AG09309 (cell line): Measurements from ENCODE around the gene NEMP2.

ENCODE experiments used
- DNase-seq: peaks from one replicate; pipeline ENCODE4 v3.0.0-alpha.2; 2010; ENCODE audit warnings: low read depth
- H3K4me3 ChIP-seq: 2 replicates; pipeline ENCODE4 v1.5.1; 2011; ENCODE audit warnings: mild to moderate bottlenecking, low read depth, low read length, moderate library complexity; ENCODE audit not compliant: control insufficient read depth
- CTCF ChIP-seq: IDR thresholded peaks from 2 replicates; pipeline ENCODE4 v1.5.1; 2011; ENCODE audit warnings: mild to moderate bottlenecking, low read depth, low read length, inconsistent platforms; ENCODE audit not compliant: insufficient read depth, control insufficient read depth; ENCODE audit errors: missing control alignments

Gene NEMP2

GRCh38 chr2:190507135-190507534 lies 27.4 kb downstream of the NEMP2 start:
- no peak overlapping the region for H3K4me3 ChIP-seq
- TF ChIP-seq CTCF = no peak
- no peak for DNase-seq

- no peak overlapping the region for H3K4me3 ChIP-seq
- DNase-seq = no peak
- TF ChIP-seq CTCF = no peak
Measured at GRCh38 chr2:190506666-190507065, 27.9 kb downstream of the NEMP2 start.

- no peak for TF ChIP-seq CTCF
- no peak overlapping the region for H3K4me3 ChIP-seq
- DNase-seq = no peak
Measured at GRCh38 chr2:190505696-190506095, 28.8 kb downstream of the NEMP2 start.

- TF ChIP-seq CTCF = no peak
- no peak for DNase-seq
Measured at GRCh38 chr2:190504912-190505311, 29.6 kb downstream of the NEMP2 start.

GRCh38 chr2:190503088-190503487 lies 31.4 kb downstream of the NEMP2 start:
- no peak for TF ChIP-seq CTCF
- DNase-seq = no peak
- no peak overlapping the region for H3K4me3 ChIP-seq

More at GRCh38 chr2:190504912-190505311, 29.6 kb downstream of the NEMP2 start:
- H3K4me3 ChIP-seq = no peak overlapping the region

GRCh38 chr2:190501702-190502407 lies 32.7 kb downstream of the NEMP2 start:
- no peak overlapping the region for H3K4me3 ChIP-seq
- TF ChIP-seq CTCF = no peak
- DNase-seq = no peak

GRCh38 chr2:190501231-190501630 lies 33.3 kb downstream of the NEMP2 start:
- DNase-seq = no peak
- TF ChIP-seq CTCF = no peak
- H3K4me3 ChIP-seq = no peak overlapping the region
